ENCODE results near the gene PTGFRN.

Gene PTGFRN

DNA sequence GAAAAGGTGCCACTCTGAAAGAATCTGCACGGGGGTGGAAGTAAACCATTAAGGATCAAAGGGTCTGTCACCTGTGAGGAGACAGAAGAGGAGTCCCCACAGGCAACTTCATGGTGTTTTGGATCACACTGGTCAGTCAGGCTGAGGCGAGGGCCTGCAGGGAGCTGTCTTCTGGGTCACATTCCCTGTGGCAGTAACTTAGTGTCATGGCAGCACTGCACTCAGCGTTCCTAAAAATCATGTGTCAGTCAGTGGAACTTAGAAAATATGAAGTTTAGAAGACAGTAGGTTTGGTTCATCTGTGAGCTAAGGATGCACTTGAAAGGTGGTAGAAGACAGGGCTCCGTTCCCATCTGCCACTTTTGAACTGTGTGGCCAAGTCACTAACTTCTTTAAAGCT, 48.4 kb downstream of the PTGFRN start:
- no peak overlapping the region for H3K4me2 ChIP-seq (ENCODE audit: low read depth, low read length, poor library complexity, severe bottlenecking)

DNA sequence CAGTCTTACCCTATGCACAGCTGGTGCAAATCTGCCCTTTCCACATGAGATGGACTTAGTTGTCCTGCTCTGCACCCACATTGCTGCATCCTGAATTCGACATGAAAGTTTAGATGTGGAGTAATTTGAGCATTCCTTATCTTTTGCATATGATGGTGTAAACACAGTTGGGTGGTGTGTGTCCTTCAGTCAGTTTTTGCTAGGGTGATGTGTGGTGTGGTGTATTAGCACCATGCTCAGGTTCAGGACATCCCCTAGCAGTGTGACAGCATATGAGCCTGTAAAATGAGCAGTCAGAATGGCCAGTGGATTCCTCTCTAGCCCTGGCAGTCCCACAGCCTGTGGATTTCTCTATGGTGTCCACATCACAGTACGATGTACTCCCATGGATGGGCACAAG, 49.3 kb downstream of the PTGFRN start:
- no peaks in the 10 kb centered on the region for H3K9me2 ChIP-seq (replicated peaks; ENCODE audit: insufficient read depth, low read length)
- no peak overlapping the region for H3K27ac ChIP-seq (ENCODE audit: low read depth, low read length)
- no peaks in the 10 kb centered on the region for H4K20me1 ChIP-seq (ENCODE audit: low read depth, low read length)
- H3F3A ChIP-seq (ENCODE audit: insufficient read depth), result no peaks in the 10 kb centered on the region
- no peak overlapping the region for H3K4me2 ChIP-seq (ENCODE audit: low read depth, low read length, poor library complexity, severe bottlenecking)
- H3K79me2 ChIP-seq (ENCODE audit: insufficient read depth, low read length), result no peaks in the 10 kb centered on the region
- H3K9ac ChIP-seq (ENCODE audit: low read length), result no peak overlapping the region
- no peaks in the 10 kb centered on the region for H3K27me3 ChIP-seq (ENCODE audit: low read length)
- no peaks in the 10 kb centered on the region for H3K9me3 ChIP-seq (ENCODE audit: insufficient read depth, low read length)
- H3K4me3 ChIP-seq (ENCODE audit: insufficient read depth, low read length, poor library complexity, severe bottlenecking), result no peak overlapping the region
- H3K36me3 ChIP-seq (ENCODE audit: low read length), result no peaks in the 10 kb centered on the region
- no peak for TF ChIP-seq EZH2phosphoT487 (conservative IDR thresholded peaks at IDR 0.05; ENCODE audit: low read length)
- TF ChIP-seq, protein P1, sequence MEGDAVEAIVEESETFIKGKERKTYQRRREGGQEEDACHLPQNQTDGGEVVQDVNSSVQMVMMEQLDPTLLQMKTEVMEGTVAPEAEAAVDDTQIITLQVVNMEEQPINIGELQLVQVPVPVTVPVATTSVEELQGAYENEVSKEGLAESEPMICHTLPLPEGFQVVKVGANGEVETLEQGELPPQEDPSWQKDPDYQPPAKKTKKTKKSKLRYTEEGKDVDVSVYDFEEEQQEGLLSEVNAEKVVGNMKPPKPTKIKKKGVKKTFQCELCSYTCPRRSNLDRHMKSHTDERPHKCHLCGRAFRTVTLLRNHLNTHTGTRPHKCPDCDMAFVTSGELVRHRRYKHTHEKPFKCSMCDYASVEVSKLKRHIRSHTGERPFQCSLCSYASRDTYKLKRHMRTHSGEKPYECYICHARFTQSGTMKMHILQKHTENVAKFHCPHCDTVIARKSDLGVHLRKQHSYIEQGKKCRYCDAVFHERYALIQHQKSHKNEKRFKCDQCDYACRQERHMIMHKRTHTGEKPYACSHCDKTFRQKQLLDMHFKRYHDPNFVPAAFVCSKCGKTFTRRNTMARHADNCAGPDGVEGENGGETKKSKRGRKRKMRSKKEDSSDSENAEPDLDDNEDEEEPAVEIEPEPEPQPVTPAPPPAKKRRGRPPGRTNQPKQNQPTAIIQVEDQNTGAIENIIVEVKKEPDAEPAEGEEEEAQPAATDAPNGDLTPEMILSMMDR (IDR thresholded peaks at IDR 0.05; ENCODE audit: insufficient read depth, low read length, poor library complexity, severe bottlenecking), result no peak
- H2AFZ ChIP-seq (ENCODE audit: low read depth, low read length, severe bottlenecking), result no peak overlapping the region

More for the DNA sequence above, 48.4 kb downstream of the PTGFRN start:
- H3K9ac ChIP-seq (ENCODE audit: low read length), result no peak overlapping the region
- H3K4me3 ChIP-seq (ENCODE audit: insufficient read depth, low read length, poor library complexity, severe bottlenecking), result no peak overlapping the region
- H3K36me3 ChIP-seq (ENCODE audit: low read length), result no peaks in the 10 kb centered on the region
- H3K27me3 ChIP-seq (ENCODE audit: low read length), result no peaks in the 10 kb centered on the region
- no peaks in the 10 kb centered on the region for H3F3A ChIP-seq (ENCODE audit: insufficient read depth)
- H3K9me2 ChIP-seq (replicated peaks; ENCODE audit: insufficient read depth, low read length), result no peaks in the 10 kb centered on the region
- TF ChIP-seq, protein P1 (IDR thresholded peaks at IDR 0.05; ENCODE audit: insufficient read depth, low read length, poor library complexity, severe bottlenecking), result no peak
- TF ChIP-seq EZH2phosphoT487 (conservative IDR thresholded peaks at IDR 0.05; ENCODE audit: low read length), result no peak
- no peaks in the 10 kb centered on the region for H4K20me1 ChIP-seq (ENCODE audit: low read depth, low read length)
- no peak overlapping the region for H2AFZ ChIP-seq (ENCODE audit: low read depth, low read length, severe bottlenecking)
- no peak overlapping the region for H3K27ac ChIP-seq (ENCODE audit: low read depth, low read length)
- H3K9me3 ChIP-seq (ENCODE audit: insufficient read depth, low read length), result no peaks in the 10 kb centered on the region
- H3K79me2 ChIP-seq (ENCODE audit: insufficient read depth, low read length), result no peaks in the 10 kb centered on the region

DNA sequence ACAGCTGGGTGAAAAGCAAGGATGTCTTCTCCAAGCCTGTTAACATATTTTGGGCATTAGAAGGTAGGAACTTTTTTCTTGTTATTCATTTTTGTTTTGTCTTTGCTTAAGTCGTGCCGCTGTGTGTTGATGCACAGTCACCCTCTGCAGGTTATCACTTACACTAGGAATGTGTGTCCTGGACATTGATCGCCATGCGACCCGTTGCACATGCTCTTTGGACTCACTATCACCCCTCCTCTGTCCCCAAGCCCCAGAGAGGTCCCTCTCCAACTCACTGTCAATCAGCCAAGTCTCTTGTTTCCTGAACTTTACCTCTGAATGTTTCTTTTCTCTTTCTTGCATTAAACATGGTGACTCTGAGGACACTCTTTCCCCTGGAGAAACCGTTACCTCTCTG, 51.9 kb downstream of the PTGFRN start:
- Histone ChIP-seq H3K4me2 (ENCODE audit: low read depth, low read length, poor library complexity, severe bottlenecking) (no peak overlapping the region), H2AFZ (ENCODE audit: low read depth, low read length, severe bottlenecking) (no peak overlapping the region), H3K27ac (ENCODE audit: low read depth, low read length) (no peak overlapping the region), H3K36me3 (ENCODE audit: low read length) (no peaks in the 10 kb centered on the region), H3K9me2 (replicated peaks; ENCODE audit: insufficient read depth, low read length) (no peaks in the 10 kb centered on the region), H3K79me2 (ENCODE audit: insufficient read depth, low read length) (no peaks in the 10 kb centered on the region), H3K9me3 (ENCODE audit: insufficient read depth, low read length) (no peaks in the 10 kb centered on the region), H3K27me3 (ENCODE audit: low read length) (no peaks in the 10 kb centered on the region), H3K4me3 (ENCODE audit: insufficient read depth, low read length, poor library complexity, severe bottlenecking) (no peak overlapping the region), H4K20me1 (ENCODE audit: low read depth, low read length) (no peaks in the 10 kb centered on the region), H3K9ac (ENCODE audit: low read length) (no peak overlapping the region), H3F3A (ENCODE audit: insufficient read depth) (no peaks in the 10 kb centered on the region)
- TF ChIP-seq, protein P1 (IDR thresholded peaks at IDR 0.05; ENCODE audit: insufficient read depth, low read length, poor library complexity, severe bottlenecking), result no peak
- no peak for TF ChIP-seq EZH2phosphoT487 (conservative IDR thresholded peaks at IDR 0.05; ENCODE audit: low read length)
